ENCODE data around the gene SSC5D.
"Not testable (repeated sequence)": the region's sequence is repeated elsewhere in the genome, so short reads cannot be mapped to it uniquely, and the experiment has no call there.

SSC5D gene

GRCh38 chr19:55503502-55504251 lies 15.4 kb downstream of the SSC5D start:
- peak; percentile 91 for DNase-seq (ENCODE audit: low read depth)

GRCh38 chr19:55504252-55504603 lies 16.0 kb downstream of the SSC5D start:
- no peak for DNase-seq (ENCODE audit: low read depth)

- DNase-seq (ENCODE audit: low read depth) = no peak
These were observed 16.7 kb downstream of the SSC5D start for GRCh38 chr19:55504981-55505380.

GRCh38 chr19:55508120-55508519 lies 19.9 kb downstream of the SSC5D start:
- DNase-seq (ENCODE audit: low read depth) = no peak

GRCh38 chr19:55516878-55517620 lies 28.8 kb downstream of the SSC5D start:
- peak; percentile 95 for DNase-seq (ENCODE audit: low read depth)

- DNase-seq (ENCODE audit: low read depth) = peak; percentile 94
These were observed 31.4 kb downstream of the SSC5D start for GRCh38 chr19:55519451-55520311.

GRCh38 chr19:55520691-55521292 lies 32.6 kb downstream of the SSC5D start:
- no peak for DNase-seq (ENCODE audit: low read depth)

GRCh38 chr19:55525289-55526101 lies 37.3 kb downstream of the SSC5D start:
- no peak for DNase-seq (ENCODE audit: low read depth)

- peak; percentile 48 for DNase-seq (ENCODE audit: low read depth)
These were observed 38.3 kb downstream of the SSC5D start for GRCh38 chr19:55526216-55527196.

- no peak for DNase-seq (ENCODE audit: low read depth)
These were observed 39.2 kb downstream of the SSC5D start for GRCh38 chr19:55527197-55528029.

- DNase-seq (ENCODE audit: low read depth) = no peak
These were observed 40.0 kb downstream of the SSC5D start for GRCh38 chr19:55528030-55528803.

GRCh38 chr19:55529636-55530234 lies 41.5 kb downstream of the SSC5D start:
- no peak for DNase-seq (ENCODE audit: low read depth)

- DNase-seq (ENCODE audit: low read depth) = no peak
These were observed 42.8 kb downstream of the SSC5D start for GRCh38 chr19:55530996-55531395.

GRCh38 chr19:55534280-55534679 lies 46.0 kb downstream of the SSC5D start:
- DNase-seq (ENCODE audit: low read depth) = not testable (repeated sequence)

- DNase-seq (ENCODE audit: low read depth) = no peak
These were observed 47.1 kb downstream of the SSC5D start for GRCh38 chr19:55535173-55535964.

- DNase-seq (ENCODE audit: low read depth) = no peak
These were observed 47.7 kb downstream of the SSC5D start for GRCh38 chr19:55535965-55536350.

GRCh38 chr19:55536366-55536765 lies 48.1 kb downstream of the SSC5D start:
- DNase-seq (ENCODE audit: low read depth) = no peak

All from ELR (cell line).